Immature natural killer cell (primary cell): ENCODE data around the gene GAL3ST2. TPM values are rescaled to one million over a fixed set of nuclear protein-coding genes. Genes with fewer than 3 reads are reported as not detected.
"Not testable (repeated sequence)": the region's sequence is repeated elsewhere in the genome, so short reads cannot be mapped to it uniquely, and the experiment has no call there.

Experiments used
- DNase-seq, 3 donors: peaks; one replicate each; pipeline ENCODE4 v3.0.0; 2022; ENCODE audit warnings: mixed read lengths in 1 of 3
- H3K27ac Mint-ChIP-seq, 6 donors: one replicate each; pipeline ENCODE4 v1.8.0; 2020; ENCODE audit warnings: mixed read lengths in 6 of 6, mild to moderate bottlenecking in 5 of 6, inconsistent platforms in 4 of 6, moderate library complexity in 3 of 6
- H3K27me3 Mint-ChIP-seq, 3 donors: one replicate each; pipeline ENCODE4 v1.8.0; 2020 to 2021; ENCODE audit warnings: low read depth in 3 of 3, mild to moderate bottlenecking in 3 of 3, mixed read lengths in 3 of 3, moderate library complexity in 3 of 3, inconsistent platforms in 1 of 3
- H3K36me3 Mint-ChIP-seq, 3 donors: one replicate each; pipeline ENCODE4 v1.8.0; 2020; ENCODE audit warnings: mixed read lengths in 3 of 3, inconsistent platforms in 2 of 3, mild to moderate bottlenecking in 2 of 3
- H3K4me1 Mint-ChIP-seq, 2 donors: one replicate each; pipeline ENCODE4 v1.8.0; 2020; ENCODE audit warnings: inconsistent platforms in 2 of 2, mild to moderate bottlenecking in 2 of 2, mixed read lengths in 2 of 2, moderate library complexity in 1 of 2
- H3K4me3 Mint-ChIP-seq, 5 donors: one replicate each; pipeline ENCODE4 v1.8.0; 2020; ENCODE audit warnings: mild to moderate bottlenecking in 5 of 5, mixed read lengths in 5 of 5, inconsistent platforms in 3 of 5, moderate library complexity in 3 of 5
- H3K9me3 Mint-ChIP-seq, 6 donors: one replicate each; pipeline ENCODE4 v1.8.0; 2020; ENCODE audit warnings: mild to moderate bottlenecking in 6 of 6, mixed read lengths in 6 of 6, inconsistent platforms in 4 of 6, moderate library complexity in 3 of 6
- polyA plus RNA-seq, 3 donors: library from polyadenylated mRNA; unstranded; fragments of 300-500 nt; fragmentation: Illumina TruSeq; gene quantifications; one replicate each; pipeline ENCODE4 v1.2.3, GENCODE V29; 2021

Gene GAL3ST2
- polyA plus RNA-seq, 3 donors from 2014 or later = not detected

DNA sequence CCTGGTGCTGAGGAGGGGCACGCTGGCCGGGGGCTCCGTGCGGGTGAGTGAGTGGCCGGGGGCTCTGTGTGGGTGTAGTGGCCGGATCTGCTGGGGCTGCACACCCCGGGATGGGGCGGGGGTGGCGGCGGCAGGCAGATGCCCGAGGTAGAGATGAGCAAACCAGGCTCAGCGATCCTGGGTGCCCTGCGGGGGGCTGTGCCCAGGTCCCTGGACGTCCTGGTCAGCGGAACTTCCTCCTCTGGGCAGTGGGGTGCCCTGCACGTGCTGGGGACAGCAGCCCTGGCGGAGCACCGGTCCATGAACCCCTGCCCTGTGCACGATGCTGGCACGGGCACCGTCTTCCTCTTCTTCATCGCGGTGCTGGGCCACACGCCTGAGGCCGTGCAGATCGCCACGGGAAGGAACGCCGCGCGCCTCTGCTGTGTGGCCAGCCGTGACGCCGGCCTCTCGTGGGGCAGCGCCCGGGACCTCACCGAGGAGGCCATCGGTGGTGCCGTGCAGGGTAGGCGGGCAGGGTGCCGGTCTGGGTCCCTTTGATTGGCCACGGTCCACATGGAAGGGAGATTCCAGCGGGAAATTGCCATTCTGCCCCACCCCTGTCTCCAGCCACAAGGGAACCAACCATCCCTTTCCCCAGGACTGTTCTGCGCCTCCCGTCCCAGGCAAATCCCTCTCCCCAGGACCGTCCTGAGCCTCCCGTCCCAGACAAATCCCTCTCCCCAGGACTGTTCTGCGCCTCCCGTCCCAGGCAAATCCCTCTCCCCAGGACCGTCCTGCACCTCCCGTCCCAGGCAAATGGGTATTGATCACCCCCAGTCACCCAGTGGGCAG is 38.2 kb downstream of the GAL3ST2 start:
- H3K4me3 Mint-ChIP-seq = no peak overlapping the region
- peaks cover 4 to 7% of the 10 kb centered on the region in 2 donors for H3K4me1 Mint-ChIP-seq
- no peaks in the 10 kb centered on the region for H3K9me3 Mint-ChIP-seq
- H3K36me3 Mint-ChIP-seq = no peaks in the 10 kb centered on the region
- DNase-seq = no peak
- peaks cover 3 to 8% (median 5%) of the 10 kb centered on the region in 3 donors for H3K27me3 Mint-ChIP-seq
- H3K27ac Mint-ChIP-seq = peak overlapping the region in 1 of 6 donors; percentile 54

DNA sequence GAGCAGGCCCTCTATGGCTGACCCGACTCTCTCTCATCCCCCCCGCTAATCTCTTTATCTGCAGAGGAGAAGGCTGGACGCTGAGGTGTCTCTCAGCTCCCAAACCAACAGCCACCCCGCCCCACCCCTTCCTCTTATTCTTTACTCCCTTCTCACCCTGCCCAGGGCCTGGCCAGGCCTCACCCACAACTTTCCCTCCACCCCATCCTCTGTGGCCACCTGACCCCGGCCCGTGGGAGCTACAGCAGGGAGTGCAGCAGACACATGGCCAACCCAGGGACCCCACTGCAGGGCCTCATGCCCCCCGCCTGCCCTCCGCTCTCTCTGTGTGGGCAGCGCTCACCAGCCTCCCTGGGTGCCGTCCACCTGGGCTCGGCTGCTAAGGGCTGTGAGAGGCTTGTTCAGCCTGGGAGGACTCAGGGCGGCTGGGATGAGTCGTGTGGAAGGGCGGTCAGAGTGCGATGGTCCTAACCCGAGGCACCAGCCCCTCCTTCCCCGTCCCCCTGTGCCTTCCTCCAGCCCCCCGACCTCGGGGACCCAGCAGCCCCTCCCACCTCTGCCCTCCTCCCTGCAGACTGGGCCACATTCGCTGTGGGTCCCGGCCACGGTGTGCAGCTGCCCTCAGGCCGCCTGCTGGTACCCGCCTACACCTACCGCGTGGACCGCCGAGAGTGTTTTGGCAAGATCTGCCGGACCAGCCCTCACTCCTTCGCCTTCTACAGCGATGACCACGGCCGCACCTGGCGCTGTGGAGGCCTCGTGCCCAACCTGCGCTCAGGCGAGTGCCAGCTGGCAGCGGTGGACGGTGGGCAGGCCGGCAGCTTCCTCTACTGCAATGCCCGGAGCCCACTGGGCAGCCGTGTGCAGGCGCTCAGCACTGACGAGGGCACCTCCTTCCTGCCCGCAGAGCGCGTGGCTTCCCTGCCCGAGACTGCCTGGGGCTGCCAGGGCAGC is 39.1 kb downstream of the GAL3ST2 start:
- Mint-ChIP-seq H3K9me3 (no peaks in the 10 kb centered on the region), H3K27me3 (peaks cover 3 to 8% (median 5%) of the 10 kb centered on the region in 3 donors), H3K4me1 (peaks cover 4 to 7% of the 10 kb centered on the region in 2 donors), H3K27ac (peak overlapping the region in 2 of 6 donors; percentile 45 to 54), H3K36me3 (no peaks in the 10 kb centered on the region), H3K4me3 (no peak overlapping the region)
- no peak for DNase-seq

DNA sequence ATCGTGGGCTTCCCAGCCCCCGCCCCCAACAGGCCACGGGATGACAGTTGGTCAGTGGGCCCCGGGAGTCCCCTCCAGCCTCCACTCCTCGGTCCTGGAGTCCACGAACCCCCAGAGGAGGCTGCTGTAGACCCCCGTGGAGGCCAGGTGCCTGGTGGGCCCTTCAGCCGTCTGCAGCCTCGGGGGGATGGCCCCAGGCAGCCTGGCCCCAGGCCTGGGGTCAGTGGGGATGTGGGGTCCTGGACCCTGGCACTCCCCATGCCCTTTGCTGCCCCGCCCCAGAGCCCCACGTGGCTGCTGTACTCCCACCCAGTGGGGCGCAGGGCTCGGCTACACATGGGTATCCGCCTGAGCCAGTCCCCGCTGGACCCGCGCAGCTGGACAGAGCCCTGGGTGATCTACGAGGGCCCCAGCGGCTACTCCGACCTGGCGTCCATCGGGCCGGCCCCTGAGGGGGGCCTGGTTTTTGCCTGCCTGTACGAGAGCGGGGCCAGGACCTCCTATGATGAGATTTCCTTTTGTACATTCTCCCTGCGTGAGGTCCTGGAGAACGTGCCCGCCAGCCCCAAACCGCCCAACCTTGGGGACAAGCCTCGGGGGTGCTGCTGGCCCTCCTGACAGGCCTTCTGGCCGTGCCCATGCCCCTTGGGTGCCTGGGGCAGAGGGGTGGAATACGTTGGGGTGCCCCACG is 40.0 kb downstream of the GAL3ST2 start:
- Mint-ChIP-seq H3K4me1 (peaks cover 7% of the 10 kb centered on the region in 2 donors), H3K4me3 (no peak overlapping the region)

DNA sequence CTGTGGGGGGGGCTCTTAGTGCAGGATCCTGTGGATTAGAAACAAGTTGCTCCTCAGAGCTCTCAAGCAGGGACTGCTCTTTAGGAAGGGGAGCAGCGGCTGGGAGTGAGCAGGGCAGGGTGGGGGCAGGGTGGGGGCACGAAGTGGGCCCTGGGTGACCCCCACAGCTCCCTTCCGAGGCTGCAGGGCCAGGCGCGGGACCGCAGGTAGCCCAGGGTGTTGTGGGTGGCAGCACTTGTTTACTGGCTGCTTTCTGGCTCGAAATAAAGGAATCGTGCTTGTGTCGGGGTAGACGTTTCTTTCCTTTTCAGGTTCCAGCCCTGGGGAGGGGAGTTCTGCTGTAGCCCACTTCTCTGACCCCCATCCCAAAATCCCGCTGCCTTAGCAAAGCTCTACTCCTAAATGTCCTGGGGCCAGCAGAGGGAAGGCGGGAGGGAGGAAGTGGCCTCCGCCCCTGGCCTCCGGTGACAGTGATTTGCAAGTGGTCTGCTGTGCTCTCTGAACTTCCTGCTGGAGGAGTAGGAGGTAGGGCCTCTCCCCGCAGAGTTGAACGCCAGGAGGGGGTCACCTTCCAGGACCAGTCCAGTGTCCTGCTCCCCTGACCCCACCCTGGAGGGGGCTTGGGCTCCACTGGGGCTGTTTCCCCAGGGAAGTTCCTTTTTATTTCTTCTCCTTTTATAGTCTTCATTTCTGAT is 40.7 kb downstream of the GAL3ST2 start:
- DNase-seq = peak in 1 of 3 donors; percentile 14
- H3K4me1 Mint-ChIP-seq = peaks cover 7% of the 10 kb centered on the region in 2 donors
- peak overlapping the region in 4 of 5 donors; percentile 33 to 75 (median 62) for H3K4me3 Mint-ChIP-seq

More for the DNA sequence above, 40.0 kb downstream of the GAL3ST2 start:
- Mint-ChIP-seq H3K27ac (no peak overlapping the region), H3K36me3 (no peaks in the 10 kb centered on the region), H3K27me3 (peaks cover 3 to 10% (median 5%) of the 10 kb centered on the region in 3 donors), H3K9me3 (no peaks in the 10 kb centered on the region)
- DNase-seq = no peak

DNA sequence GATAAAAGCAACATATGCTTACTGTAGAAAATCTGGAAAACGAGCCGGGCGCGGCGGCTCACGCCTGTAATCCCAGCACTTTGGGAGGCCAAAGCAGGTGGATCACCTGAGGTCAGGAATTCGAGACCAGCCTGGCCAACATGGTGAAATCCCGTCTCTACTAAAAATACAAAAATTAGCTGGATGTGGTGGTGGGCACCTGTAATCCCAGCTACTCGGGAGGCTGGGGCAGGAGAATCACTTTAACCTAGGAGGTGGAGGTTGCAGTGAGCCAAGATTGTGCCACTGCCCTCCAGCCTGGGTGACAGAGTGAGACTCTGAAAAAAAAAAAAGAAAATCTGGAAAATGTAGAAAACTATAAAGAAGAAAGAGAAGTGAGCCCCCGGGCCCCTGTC is 41.2 kb downstream of the GAL3ST2 start:
- H3K36me3 Mint-ChIP-seq, H3K4me1 Mint-ChIP-seq, DNase-seq, H3K9me3 Mint-ChIP-seq: not testable (repeated sequence)
- H3K4me3 Mint-ChIP-seq = peak overlapping the region in 2 of 5 donors; percentile 41 to 64
- peaks cover 5 to 12% (median 6%) of the 10 kb centered on the region in 3 donors for H3K27me3 Mint-ChIP-seq
- H3K27ac Mint-ChIP-seq = peak overlapping the region in 1 of 6 donors; percentile 65

More for the DNA sequence above, 40.7 kb downstream of the GAL3ST2 start:
- H3K27me3 Mint-ChIP-seq = peaks cover 3 to 12% (median 5%) of the 10 kb centered on the region in 3 donors
- no peaks in the 10 kb centered on the region for H3K36me3 Mint-ChIP-seq
- H3K9me3 Mint-ChIP-seq = no peaks in the 10 kb centered on the region
- H3K27ac Mint-ChIP-seq = peak overlapping the region in 2 of 6 donors; percentile 12 to 65

DNA sequence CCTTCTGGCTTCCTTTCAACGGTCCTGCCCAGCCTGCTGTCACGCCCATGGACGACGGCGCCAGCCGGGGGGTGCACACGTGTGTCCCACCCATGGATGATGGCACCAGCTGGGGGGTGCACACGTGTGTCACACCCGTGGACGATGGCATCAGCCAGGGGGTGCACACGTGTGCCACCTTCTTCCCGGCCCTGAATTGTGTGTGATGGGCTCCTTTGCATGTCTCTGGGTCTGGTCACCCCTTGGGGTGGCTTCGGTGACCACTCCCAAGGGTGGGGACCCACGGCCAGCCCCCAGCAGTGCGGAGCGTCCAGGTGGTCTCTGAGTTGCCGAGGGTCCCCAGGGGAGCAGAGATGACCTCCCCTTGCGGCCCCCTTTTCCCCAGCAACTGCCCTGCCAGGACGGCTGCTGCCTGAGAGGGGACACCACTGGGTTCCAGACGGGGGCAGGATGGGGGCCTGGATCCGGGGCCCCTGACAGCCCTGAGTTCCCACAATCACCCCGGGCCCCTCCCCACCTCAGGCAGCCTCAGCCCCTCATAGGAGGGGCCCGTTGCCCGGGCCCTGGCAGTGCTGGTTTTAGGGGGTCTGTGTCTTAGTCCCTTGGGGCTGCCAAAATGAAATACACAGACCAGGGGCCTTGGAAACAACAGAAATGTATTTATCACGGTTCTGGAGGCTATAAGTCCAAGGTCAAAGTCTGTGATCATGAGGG is 41.8 kb downstream of the GAL3ST2 start:
- Mint-ChIP-seq H3K9me3 (no peaks in the 10 kb centered on the region), H3K36me3 (peaks cover 0 to 4% (median 0%) of the 10 kb centered on the region in 3 donors), H3K27me3 (peaks cover 6 to 12% (median 7%) of the 10 kb centered on the region in 3 donors), H3K4me1 (peaks cover 7% of the 10 kb centered on the region in 2 donors), H3K27ac (no peak overlapping the region), H3K4me3 (no peak overlapping the region)
- no peak for DNase-seq

DNA sequence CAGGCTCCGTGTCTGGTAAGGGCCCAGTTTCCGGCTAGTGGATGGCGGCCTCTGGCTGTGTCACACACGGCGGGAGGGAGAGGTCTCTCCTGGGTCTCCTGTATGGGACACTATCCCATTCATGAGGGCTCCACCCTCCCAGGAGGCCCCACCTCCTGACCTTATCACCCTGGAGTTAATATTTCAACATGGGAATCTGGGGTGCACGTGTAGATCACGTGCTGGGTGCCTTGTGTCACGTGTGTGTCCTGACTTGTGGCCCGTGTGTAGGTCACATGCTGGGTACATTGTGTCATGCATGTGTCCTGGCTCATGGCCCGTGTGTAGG is 42.3 kb downstream of the GAL3ST2 start:
- no peak overlapping the region for H3K4me3 Mint-ChIP-seq
- H3K27me3 Mint-ChIP-seq = peaks cover 7 to 14% (median 7%) of the 10 kb centered on the region in 3 donors
- H3K4me1 Mint-ChIP-seq = peaks cover 7% of the 10 kb centered on the region in 2 donors
- no peak overlapping the region for H3K27ac Mint-ChIP-seq
- no peaks in the 10 kb centered on the region for H3K9me3 Mint-ChIP-seq
- no peak for DNase-seq
- peaks cover 0 to 4% (median 0%) of the 10 kb centered on the region in 3 donors for H3K36me3 Mint-ChIP-seq

DNA sequence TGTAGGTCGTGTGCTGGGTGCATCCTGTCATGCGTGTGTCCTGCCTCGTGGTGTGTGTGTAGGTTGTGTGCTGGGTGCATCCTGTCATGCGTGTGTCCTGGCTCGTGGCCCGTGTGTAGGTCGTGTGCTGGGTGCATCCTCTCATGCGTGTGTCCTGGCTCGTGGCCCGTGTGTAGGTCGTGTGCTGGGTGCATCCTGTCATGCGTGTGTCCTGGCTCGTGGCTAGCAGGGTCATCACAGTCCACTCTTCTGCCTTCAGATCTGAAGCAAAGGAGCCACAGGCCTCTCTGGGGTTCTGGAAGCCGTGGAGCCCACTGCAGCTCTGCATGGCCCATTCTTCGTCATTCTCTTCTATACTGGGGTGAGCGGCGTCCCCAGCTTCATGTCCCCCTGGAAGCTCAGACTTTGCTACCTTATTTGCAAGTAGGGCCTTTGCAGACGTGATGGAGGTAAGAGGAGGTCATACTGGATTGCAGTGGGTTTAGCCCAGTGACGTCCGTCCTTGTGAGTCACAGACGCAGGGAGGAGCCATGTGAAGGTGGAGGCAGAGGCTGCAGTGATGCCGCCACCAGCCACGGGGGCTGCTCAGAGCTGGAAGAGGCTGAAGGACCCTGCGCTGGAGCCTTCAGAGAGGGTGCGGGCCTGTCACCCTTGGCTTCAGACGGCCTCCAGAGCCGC is 43.5 kb downstream of the GAL3ST2 start:
- not testable (repeated sequence) for H3K4me1 Mint-ChIP-seq, H3K27ac Mint-ChIP-seq, H3K4me3 Mint-ChIP-seq, H3K9me3 Mint-ChIP-seq, DNase-seq, H3K36me3 Mint-ChIP-seq
- H3K27me3 Mint-ChIP-seq = peaks cover 10 to 12% (median 12%) of the 10 kb centered on the region in 3 donors

DNA sequence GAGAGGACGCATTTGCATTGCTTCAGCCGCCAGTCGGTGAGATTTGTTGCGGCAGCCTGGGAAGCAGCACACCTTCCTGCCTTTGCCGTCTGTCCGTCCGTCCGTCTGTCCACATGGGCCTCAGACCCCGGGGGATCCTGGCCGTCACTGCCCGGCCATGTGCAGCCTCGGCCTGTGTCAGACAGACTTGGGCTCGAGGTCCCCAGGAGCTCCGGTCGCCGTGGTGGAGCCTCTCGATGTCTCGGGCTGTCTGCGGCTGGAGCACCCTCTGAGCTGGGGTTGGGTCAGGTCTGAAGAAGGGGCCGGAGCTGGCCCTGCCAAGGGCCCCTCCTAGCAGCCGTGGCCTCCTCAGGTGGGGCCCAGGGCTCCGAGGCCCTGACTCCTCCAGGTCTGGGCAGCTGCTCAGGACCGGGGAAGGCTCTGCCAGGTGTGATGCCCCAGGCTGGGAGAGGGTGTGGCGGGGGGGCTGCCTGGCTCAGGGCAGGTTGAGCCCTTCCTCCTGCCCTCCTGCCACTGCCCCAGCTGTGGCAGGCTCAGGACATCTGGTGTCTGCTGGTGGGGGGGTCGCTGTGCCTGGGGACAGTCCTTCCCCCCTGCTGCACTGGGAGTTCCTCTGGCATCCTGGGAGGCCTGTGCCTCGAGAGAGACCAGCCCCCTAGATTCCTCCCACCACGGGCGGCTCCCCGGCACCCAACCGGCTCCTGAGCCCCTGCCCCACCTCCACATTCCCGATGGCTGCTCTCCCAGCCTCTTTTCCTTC is 44.2 kb downstream of the GAL3ST2 start:
- Mint-ChIP-seq H3K27ac (no peak overlapping the region), H3K4me1 (peaks cover 7% of the 10 kb centered on the region in 2 donors), H3K36me3 (peaks cover 0 to 4% (median 3%) of the 10 kb centered on the region in 3 donors), H3K4me3 (no peak overlapping the region), H3K27me3 (peaks cover 8 to 15% (median 14%) of the 10 kb centered on the region in 3 donors), H3K9me3 (peaks cover 0 to 7% (median 0%) of the 10 kb centered on the region in 6 donors)
- DNase-seq = no peak

DNA sequence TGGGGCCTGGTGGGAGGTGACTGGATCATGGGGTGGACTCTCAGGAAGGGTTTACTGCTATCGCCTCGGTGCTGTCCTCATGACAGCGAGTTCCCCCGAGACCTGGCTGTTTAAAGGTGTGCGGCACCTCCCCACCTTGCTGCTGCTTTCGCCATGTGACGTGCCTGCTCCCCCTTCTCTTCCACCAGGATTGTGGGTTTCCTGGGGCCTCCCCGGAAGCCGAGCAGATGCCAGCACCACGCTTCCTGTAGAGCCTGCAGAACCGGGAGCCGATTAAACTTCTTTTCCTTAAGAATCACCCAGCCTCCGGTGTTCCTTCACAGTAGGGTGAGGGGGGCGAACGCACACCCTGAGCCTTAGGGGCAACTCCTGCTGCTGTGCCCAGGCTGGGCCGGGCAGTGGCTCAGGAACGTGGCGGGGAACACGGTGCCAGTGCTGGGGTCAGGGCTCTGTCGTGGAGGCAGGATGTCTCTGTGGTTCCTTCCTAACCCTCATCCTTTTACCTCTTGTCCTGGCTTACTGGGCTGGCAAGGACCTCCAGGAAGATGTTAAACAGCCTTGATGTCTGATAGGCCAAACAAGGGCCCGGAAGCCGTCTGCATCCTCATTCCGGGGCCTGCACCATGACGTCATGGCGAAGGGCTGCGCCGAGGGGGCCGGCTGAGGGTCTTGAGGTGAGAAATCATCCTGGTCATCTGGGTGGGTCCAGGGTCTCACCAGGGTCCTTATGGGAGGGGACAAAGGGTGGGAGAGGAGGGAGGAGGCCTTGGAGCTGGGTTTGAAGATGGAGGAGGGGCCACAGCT is 45.0 kb downstream of the GAL3ST2 start:
- no peak overlapping the region for H3K4me3 Mint-ChIP-seq
- H3K36me3 Mint-ChIP-seq = peaks cover 0 to 4% (median 3%) of the 10 kb centered on the region in 3 donors
- peaks cover 7% of the 10 kb centered on the region in 2 donors for H3K4me1 Mint-ChIP-seq
- H3K27ac Mint-ChIP-seq = no peak overlapping the region
- DNase-seq = no peak
- H3K27me3 Mint-ChIP-seq = peaks cover 11 to 17% (median 15%) of the 10 kb centered on the region in 3 donors
- peaks cover 0 to 7% (median 5%) of the 10 kb centered on the region in 6 donors for H3K9me3 Mint-ChIP-seq

DNA sequence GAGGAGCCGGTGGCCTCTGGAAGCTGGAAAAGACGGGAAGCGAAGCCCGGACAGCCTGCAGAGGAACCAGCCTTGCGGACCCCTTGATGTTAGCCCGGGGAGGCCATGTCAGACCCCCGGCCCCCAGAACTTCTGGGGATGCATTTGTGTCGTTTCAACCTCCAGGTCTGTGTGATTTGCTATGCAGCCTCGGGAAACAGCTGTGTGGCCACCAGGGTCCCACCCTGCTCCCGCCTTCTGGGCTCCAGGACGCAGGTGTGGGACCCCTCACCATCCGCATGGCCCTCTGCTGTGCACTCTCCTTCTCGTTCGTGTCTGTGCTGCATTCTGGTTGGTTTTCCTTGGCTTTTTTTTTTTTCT is 45.6 kb downstream of the GAL3ST2 start:
- Mint-ChIP-seq H3K27ac (peak overlapping the region in 1 of 6 donors; percentile 71), H3K9me3 (peaks cover 3 to 12% (median 10%) of the 10 kb centered on the region in 6 donors), H3K4me3 (no peak overlapping the region), H3K36me3 (peaks cover 0 to 4% (median 3%) of the 10 kb centered on the region in 3 donors), H3K4me1 (peaks cover 5 to 7% of the 10 kb centered on the region in 2 donors), H3K27me3 (peaks cover 11 to 17% (median 15%) of the 10 kb centered on the region in 3 donors)
- DNase-seq = no peak
